Uterus (tissue), 2 donors: Measurements from ENCODE around the gene PDGFD.

Experiments used
- POLR2A ChIP-seq, 2 donors: fragments of 450-650 bp; IDR thresholded peaks; one replicate each; pipeline ENCODE4 v1.6.1; 2016; ENCODE audit warnings: antibody characterized with exemption in 2 of 2, mild to moderate bottlenecking in 1 of 2, moderate library complexity in 1 of 2
- TF ChIP-seq, protein P1 (sequence below), 4 experiments: fragments of 200-600 bp in 2 of 4; fragments of 450-650 bp in 2 of 4; sonication (generic) in 2 of 4; IDR thresholded peaks; one replicate each; pipeline ENCODE4 v1.5.1; 2016 to 2019; ENCODE audit warnings: antibody characterized with exemption in 4 of 4, mild to moderate bottlenecking in 2 of 4, moderate library complexity in 1 of 4

DNA sequence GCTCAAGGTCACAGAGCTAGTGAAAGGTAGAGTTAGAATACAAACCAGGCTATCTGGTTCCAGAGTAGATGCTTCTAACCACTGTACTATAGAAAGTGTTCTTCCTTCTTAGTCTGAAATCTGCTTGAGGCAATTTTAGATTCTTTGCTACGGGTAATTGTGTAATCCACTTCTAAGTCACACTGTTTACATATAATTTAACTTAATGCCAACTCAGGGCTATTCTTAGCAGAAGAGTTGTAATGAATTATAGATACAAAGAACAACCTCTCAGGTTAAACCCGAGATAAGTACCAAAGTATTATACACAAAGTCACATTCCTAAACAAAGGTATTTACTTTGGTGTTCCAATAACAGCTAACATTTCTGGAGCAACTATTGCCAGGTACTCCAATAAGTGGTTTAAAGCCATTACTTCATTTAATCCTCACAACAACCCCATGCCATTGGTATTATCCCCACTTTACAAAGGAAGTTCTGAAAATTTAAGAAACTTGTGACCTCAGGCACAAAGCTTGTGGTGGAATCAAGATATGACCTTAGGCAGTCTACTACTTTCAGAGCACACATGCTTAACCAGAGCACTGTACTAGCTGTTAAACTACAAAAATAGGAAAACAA lies 158.6 kb downstream of the PDGFD start:
- no peak for TF ChIP-seq POLR2A (IDR thresholded peaks at IDR 0.05)
- TF ChIP-seq, protein P1, sequence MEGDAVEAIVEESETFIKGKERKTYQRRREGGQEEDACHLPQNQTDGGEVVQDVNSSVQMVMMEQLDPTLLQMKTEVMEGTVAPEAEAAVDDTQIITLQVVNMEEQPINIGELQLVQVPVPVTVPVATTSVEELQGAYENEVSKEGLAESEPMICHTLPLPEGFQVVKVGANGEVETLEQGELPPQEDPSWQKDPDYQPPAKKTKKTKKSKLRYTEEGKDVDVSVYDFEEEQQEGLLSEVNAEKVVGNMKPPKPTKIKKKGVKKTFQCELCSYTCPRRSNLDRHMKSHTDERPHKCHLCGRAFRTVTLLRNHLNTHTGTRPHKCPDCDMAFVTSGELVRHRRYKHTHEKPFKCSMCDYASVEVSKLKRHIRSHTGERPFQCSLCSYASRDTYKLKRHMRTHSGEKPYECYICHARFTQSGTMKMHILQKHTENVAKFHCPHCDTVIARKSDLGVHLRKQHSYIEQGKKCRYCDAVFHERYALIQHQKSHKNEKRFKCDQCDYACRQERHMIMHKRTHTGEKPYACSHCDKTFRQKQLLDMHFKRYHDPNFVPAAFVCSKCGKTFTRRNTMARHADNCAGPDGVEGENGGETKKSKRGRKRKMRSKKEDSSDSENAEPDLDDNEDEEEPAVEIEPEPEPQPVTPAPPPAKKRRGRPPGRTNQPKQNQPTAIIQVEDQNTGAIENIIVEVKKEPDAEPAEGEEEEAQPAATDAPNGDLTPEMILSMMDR (IDR thresholded peaks at IDR 0.05): no peak
